ENCODE results near the gene MARCHF5. TPM values are rescaled to one million over a fixed set of nuclear protein-coding genes. Genes with fewer than 3 reads are reported as not detected.
"Not testable (repeated sequence)": the region's sequence is repeated elsewhere in the genome, so short reads cannot be mapped to it uniquely, and the experiment has no call there.

The MARCHF5 gene
- total RNA-seq, 1 donor from 2014 or later, result 42.9 TPM

GRCh38 chr10:92305133-92306072 is 14.4 kb downstream of the MARCHF5 start:
- no peak for ATAC-seq

GRCh38 chr10:92309272-92309671 is 18.3 kb downstream of the MARCHF5 start:
- no peak for ATAC-seq

GRCh38 chr10:92313750-92314149 is 22.8 kb downstream of the MARCHF5 start:
- ATAC-seq, result no peak

- no peak for ATAC-seq
Measured at GRCh38 chr10:92316610-92317009, 25.6 kb downstream of the MARCHF5 start.

GRCh38 chr10:92323079-92323478 is 32.1 kb downstream of the MARCHF5 start:
- no peak for ATAC-seq

GRCh38 chr10:92327445-92328433 is 36.8 kb downstream of the MARCHF5 start:
- ATAC-seq, result no peak

GRCh38 chr10:92328993-92329392 is 38.0 kb downstream of the MARCHF5 start:
- ATAC-seq, result peak; percentile 62

- ATAC-seq, result peak; percentile 99
Measured at GRCh38 chr10:92329927-92330326, 39.0 kb downstream of the MARCHF5 start.

GRCh38 chr10:92342796-92343195 is 51.8 kb downstream of the MARCHF5 start:
- ATAC-seq, result peak; percentile 50

GRCh38 chr10:92345575-92345974 is 54.6 kb downstream of the MARCHF5 start:
- not testable (repeated sequence) for ATAC-seq

GRCh38 chr10:92347035-92347676 is 56.2 kb downstream of the MARCHF5 start:
- ATAC-seq, result not testable (repeated sequence)

- ATAC-seq, result no peak
Measured at GRCh38 chr10:92350411-92350810, 59.4 kb downstream of the MARCHF5 start.

GRCh38 chr10:92354587-92354986 is 63.6 kb downstream of the MARCHF5 start:
- no peak for ATAC-seq

- no peak for ATAC-seq
Measured at GRCh38 chr10:92356041-92356440, 65.1 kb downstream of the MARCHF5 start.

GRCh38 chr10:92363498-92363897 is 72.5 kb downstream of the MARCHF5 start:
- ATAC-seq, result no peak

- ATAC-seq, result no peak
Measured at GRCh38 chr10:92366412-92367021, 75.5 kb downstream of the MARCHF5 start.

- ATAC-seq, result no peak
Measured at GRCh38 chr10:92377962-92378361, 87.0 kb downstream of the MARCHF5 start.

GRCh38 chr10:92381543-92381954 is 90.6 kb downstream of the MARCHF5 start:
- ATAC-seq, result no peak

- no peak for ATAC-seq
Measured at GRCh38 chr10:92382631-92383030, 91.7 kb downstream of the MARCHF5 start.

- ATAC-seq, result peak; percentile 96
Measured at GRCh38 chr10:92384741-92385140, 93.8 kb downstream of the MARCHF5 start.

GRCh38 chr10:92385831-92386230 is 94.9 kb downstream of the MARCHF5 start:
- no peak for ATAC-seq
